Activated CD8-positive, alpha-beta memory T cell treated with anti-CD3 and anti-CD28 coated beads, Interleukin-2, amount 50 U/mL, for 1 hour (primary cell): ENCODE measurements around the gene NPIPA2.
"Not testable (repeated sequence)": the region's sequence is repeated elsewhere in the genome, so short reads cannot be mapped to it uniquely, and the experiment has no call there.

Experiments used
- DNase-seq: peaks from one replicate; pipeline ENCODE4 v3.0.0-alpha.2; 2020; ENCODE audit errors: extremely low read depth

The NPIPA2 gene

GRCh38 chr16:14742273-14743128 lies at the start of gene NPIPA2:
Gene NPIPA2, plus strand, starts transcription at chr16:14742533. Its CDS starts 5,533 bp downstream, at chr16:14748066.
- DNase-seq: not testable (repeated sequence)

DNA sequence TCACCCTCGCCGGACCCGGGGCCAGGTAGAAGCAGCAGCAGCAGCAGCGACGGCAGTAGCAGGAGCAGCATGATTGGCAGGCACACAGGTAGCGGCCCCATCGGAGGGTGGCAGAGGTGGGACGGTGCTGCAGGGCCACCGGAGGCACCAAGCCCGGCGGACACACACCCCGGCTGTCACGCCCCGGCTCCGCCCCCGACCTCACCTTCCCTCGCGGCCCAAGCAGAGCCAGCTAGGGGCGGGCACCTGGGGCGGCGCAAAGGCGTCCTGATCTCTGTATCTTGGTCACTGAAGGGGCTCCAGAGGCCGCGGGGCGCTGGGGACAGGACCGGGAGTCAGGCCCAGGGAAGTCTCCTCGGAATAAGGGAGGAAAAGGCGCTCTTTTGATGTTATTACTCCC lies 48.2 kb upstream of the NPIPA2 start, which contains the start of gene PLA2G10:
Gene PLA2G10 (minus strand): TSS at position 180 of the 400 bp plus-strand sequence. CDS start 79 bp downstream, at position 101.
- not testable (repeated sequence) for DNase-seq

GRCh38 chr16:14701859-14702258 lies 40.5 kb upstream of the NPIPA2 start:
- DNase-seq: not testable (repeated sequence)

GRCh38 chr16:14702672-14703071 lies 39.7 kb upstream of the NPIPA2 start:
- not testable (repeated sequence) for DNase-seq

- not testable (repeated sequence) for DNase-seq
These were observed 38.9 kb upstream of the NPIPA2 start, which contains the start of gene NPIPA3 for GRCh38 chr16:14703156-14704011. Gene NPIPA3, plus strand, starts transcription at chr16:14703411. Its CDS starts 5,533 bp downstream, at chr16:14708944.

DNA sequence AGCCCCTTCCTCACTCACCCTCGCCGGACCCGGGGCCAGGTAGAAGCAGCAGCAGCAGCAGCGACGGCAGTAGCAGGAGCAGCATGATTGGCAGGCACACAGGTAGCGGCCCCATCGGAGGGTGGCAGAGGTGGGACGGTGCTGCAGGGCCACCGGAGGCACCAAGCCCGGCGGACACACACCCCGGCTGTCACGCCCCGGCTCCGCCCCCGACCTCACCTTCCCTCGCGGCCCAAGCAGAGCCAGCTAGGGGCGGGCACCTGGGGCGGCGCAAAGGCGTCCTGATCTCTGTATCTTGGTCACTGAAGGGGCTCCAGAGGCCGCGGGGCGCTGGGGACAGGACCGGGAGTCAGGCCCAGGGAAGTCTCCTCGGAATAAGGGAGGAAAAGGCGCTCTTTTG lies 9.1 kb upstream of the NPIPA2 start:
- DNase-seq: not testable (repeated sequence)

- not testable (repeated sequence) for DNase-seq
These were observed 1.4 kb upstream of the NPIPA2 start for GRCh38 chr16:14740832-14741385.

DNA sequence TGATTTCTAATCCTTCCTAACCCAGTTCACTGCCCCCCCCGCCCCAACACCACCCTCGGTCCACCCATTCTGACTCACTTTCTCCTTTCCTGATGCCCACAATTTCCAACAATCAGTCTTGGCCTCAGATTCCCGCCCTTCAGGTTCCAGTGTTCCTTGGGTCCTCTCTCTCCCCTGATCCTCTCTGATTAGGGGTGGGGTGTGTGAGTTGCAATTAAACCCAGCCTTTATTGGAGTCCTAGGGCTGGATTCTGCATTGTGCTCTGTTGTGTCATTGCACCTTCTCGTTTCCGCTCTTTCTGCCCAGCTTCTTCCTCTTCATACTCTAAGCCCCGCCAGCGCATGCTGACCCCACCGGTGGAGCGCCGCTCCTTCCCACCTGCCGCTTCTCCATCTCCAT lies 539 bp upstream of the NPIPA2 start:
- DNase-seq: not testable (repeated sequence)

DNA sequence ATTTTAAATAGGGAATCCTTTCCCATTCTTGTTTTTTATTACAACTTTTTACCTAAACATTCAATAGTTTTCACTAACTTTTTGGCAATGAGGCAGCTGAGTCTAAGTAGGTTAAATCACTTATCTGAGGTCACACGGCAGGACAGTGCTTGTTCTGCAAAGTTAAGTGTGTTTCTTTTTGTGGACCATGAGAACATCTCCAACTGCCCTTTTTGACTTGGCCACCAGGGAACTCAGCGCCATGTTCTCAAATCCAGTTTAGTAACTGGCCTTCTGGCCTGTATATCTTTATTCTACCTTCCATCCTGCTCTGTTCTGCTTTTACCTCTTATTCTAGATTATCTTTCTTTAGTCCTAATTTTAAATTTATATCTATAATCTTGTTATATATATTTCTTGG lies 31.3 kb downstream of the NPIPA2 start:
- DNase-seq: not testable (repeated sequence)

DNA sequence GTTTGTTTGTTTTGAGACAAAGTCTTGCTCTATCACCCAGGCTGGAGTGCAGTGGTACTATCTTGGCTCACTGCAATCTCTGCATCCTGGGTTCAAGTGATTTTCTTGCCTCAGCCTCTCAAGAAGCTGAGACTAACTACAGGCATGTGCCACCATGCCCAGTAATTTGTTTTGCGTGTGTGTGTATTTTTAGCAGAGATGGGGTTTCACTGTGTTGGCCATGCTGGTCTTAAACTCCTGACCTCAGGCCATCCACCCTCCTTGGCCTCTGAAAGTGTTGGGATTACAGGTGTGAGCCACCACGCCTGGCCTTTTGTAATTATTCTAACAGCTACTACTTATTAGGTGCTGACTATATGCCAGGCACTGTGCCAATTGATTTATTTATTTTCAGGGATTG lies 33.3 kb downstream of the NPIPA2 start:
- not testable (repeated sequence) for DNase-seq

DNA sequence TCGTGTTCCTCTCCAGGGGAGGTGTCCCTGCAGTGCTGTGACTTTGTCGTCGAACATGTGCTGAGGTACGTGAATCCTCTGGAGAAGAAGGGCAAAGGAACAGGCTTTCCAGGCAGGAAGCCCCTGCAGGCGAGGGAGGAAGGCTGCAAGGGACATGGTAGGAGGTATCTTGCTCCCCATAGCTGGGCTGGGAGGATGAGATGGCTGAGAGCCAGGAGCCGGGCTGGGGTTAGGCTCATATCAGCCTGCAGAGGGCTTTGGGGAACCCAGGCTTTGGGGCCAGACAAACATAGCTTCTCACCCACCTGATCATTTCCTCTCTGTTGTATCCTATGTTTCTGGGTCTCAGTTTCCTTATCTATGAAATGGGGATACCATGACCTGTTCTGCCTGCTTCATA lies 34.4 kb downstream of the NPIPA2 start:
- not testable (repeated sequence) for DNase-seq

DNA sequence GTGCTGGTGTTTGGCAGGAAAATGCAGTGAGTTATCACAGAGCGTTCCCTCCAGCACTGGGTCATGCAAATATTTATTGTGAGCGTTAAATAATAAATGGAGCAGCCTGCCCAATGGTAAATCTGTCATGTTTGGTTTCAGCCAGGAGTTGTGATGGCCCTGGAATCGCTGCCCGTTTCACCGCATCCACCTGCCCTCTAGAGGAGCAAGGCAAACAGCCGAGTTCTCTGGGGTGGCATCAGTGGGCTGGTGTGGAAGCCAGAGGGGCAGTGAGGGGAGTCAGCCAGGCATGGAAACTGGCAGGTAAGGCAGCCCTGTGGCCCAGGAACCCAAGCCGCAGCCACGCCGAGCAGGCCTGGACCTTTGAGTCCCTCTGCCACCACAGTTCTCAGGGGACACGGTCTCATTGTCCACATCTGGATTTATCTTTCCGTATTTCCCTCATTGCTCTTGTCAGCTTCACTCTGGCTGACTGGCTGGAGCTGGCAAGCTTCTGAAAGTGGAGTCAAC lies 37.1 kb downstream of the NPIPA2 start:
- DNase-seq: not testable (repeated sequence)

DNA sequence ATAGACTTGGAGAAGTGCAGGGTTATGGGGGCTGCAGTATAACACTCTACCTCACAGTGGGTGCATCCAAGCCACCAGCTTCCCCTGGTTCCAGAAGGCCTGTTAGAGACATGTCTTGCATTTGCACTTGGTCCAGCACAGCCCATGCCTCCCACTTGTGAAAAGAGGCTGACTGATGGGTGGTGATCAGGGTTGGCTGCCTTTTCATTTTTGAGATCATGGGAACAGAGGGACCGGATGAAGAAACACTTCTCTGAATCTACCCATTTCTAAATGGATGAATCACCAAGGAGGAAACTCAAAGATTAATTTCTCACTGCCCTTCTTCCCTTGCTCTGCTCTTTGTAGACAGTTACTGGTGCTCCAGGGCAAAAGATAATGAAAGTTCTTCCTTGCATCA lies 43.8 kb downstream of the NPIPA2 start:
- DNase-seq: not testable (repeated sequence)

GRCh38 chr16:14789577-14789976 lies 47.2 kb downstream of the NPIPA2 start:
- not testable (repeated sequence) for DNase-seq

- not testable (repeated sequence) for DNase-seq
These were observed 48.1 kb downstream of the NPIPA2 start for GRCh38 chr16:14790320-14790956.

GRCh38 chr16:14792914-14793313 lies 50.6 kb downstream of the NPIPA2 start:
- DNase-seq: not testable (repeated sequence)

- not testable (repeated sequence) for DNase-seq
These were observed 55.2 kb downstream of the NPIPA2 start for GRCh38 chr16:14797558-14797957.

DNA sequence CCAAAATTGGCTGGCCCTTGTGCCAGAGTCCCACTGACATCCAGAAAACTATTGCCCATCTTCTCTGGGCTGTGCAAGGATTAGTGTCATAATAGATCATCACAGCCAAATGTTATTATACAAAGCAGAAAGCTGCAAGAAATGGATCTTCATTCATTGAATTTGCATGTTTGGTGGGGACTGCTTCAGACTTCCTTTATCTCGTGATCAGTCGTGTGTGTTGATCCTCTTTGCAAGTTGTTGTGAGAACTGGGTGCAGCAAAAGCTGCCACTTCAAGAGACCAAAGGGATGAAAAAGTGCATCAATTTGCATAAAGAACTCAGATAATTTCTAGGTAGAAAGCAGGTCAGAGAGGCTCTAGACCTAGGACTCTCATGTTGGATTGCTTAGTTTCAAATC lies 61.2 kb downstream of the NPIPA2 start:
- not testable (repeated sequence) for DNase-seq

DNA sequence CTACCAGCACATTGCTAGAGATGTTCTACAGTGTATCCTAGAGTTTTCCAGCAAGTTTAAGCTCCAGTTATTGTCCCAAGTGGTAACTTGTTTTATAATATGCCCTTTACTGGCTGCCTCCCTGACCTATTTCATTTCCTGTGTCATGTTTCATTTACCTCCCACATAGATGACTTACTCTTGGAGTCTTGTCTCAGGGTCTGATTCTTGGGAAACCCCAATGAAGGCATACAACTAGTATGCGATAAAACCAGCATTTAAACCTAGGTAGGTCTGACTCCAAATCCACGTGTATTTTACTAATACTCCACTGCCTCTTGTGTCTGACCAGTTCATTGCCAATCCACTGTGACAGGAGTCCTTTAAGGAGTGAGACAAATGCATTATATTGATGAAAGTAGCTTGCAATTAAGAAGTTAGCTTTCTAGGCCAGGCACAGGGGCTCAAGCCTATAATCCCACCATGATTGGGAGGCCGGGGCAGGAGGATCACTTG lies 64.9 kb downstream of the NPIPA2 start:
- not testable (repeated sequence) for DNase-seq

- DNase-seq: not testable (repeated sequence)
These were observed 71.6 kb downstream of the NPIPA2 start for GRCh38 chr16:14813890-14814289.
